ENCODE results near the gene PNPLA6. TPM values are rescaled to one million over a fixed set of nuclear protein-coding genes. Genes with fewer than 3 reads are reported as not detected.

Gene PNPLA6
- total RNA-seq, 1 experiment from 2014 or later = 217 TPM

GRCh38 chr19:7607212-7607873, 71.8 kb downstream of the PNPLA6 start:
- H3K4me2 ChIP-seq (ENCODE audit: low read length) = no peak overlapping the region
- ChIA-PET POLR2A (ENCODE audit: unreplicated experiment) (no interaction called here), CTCF (no interaction called here)
- no peaks in the 10 kb centered on the region for H3F3A ChIP-seq (ENCODE audit: low read length, unreplicated experiment)
- intact Hi-C loops (cut with micrococcal nuclease) = no loop called here
- H4K20me1 ChIP-seq (ENCODE audit: low read length) = peaks cover 6% of the 10 kb centered on the region; the same call in 1 of the 2 replicates
- no peaks in the 10 kb centered on the region for H3K27me3 ChIP-seq (ENCODE audit: low read length)
- H3K9me2 ChIP-seq (replicated peaks; ENCODE audit: low read length) = no peaks in the 10 kb centered on the region
- H3K9me3 ChIP-seq (ENCODE audit: low read length) = no peaks in the 10 kb centered on the region
- BruUV-seq (replicated peaks) = no TSS peak
- ATAC-seq (no peak), DNase-seq (no peak)
- H3K36me3 ChIP-seq (ENCODE audit: low read depth, low read length) = peaks cover 4% of the 10 kb centered on the region; the same call in 1 of the 2 replicates
- H3K27ac ChIP-seq (ENCODE audit: low read length) = no peak overlapping the region
- H3K4me1 ChIP-seq (ENCODE audit: insufficient read depth, low read length) = no peaks in the 10 kb centered on the region
- no peak overlapping the region for H2AFZ ChIP-seq (ENCODE audit: low read length)
- no peak for TF ChIP-seq EZH2 (IDR thresholded peaks at IDR 0.05; ENCODE audit: low read length, unreplicated experiment)
- TF ChIP-seq CTCF (conservative IDR thresholded peaks at IDR 0.05; ENCODE audit: low read depth, low read length) = no peak
- TF ChIP-seq EZH2phosphoT487 (IDR thresholded peaks at IDR 0.05; ENCODE audit: borderline replicate concordance, low read length) = no peak
- no peak overlapping the region for H3K4me3 ChIP-seq (ENCODE audit: low read length)
- no peak overlapping the region for H3K9ac ChIP-seq (ENCODE audit: low read length)
- H3K79me2 ChIP-seq (ENCODE audit: low read length) = peaks cover 2% of the 10 kb centered on the region

- ChIA-PET POLR2A (ENCODE audit: unreplicated experiment) (no interaction called here), CTCF (interaction anchor here (0.6 kb wide), 1 partner anchor 244 kb away, joined by 3 read pairs; no protein-coding TSS in a partner anchor)
- H2AFZ ChIP-seq (ENCODE audit: low read length) = no peak overlapping the region
- H3K4me3 ChIP-seq (ENCODE audit: low read length) = no peak overlapping the region
- peaks cover 4% of the 10 kb centered on the region; the same call in 1 of the 2 replicates for H3K36me3 ChIP-seq (ENCODE audit: low read depth, low read length)
- H3K9me3 ChIP-seq (ENCODE audit: low read length) = no peaks in the 10 kb centered on the region
- ATAC-seq (no peak), DNase-seq (no peak)
- H3K4me2 ChIP-seq (ENCODE audit: low read length) = no peak overlapping the region
- H3K27ac ChIP-seq (ENCODE audit: low read length) = no peak overlapping the region
- H3K79me2 ChIP-seq (ENCODE audit: low read length) = no peaks in the 10 kb centered on the region
- no peaks in the 10 kb centered on the region for H3K4me1 ChIP-seq (ENCODE audit: insufficient read depth, low read length)
- H3K27me3 ChIP-seq (ENCODE audit: low read length) = no peaks in the 10 kb centered on the region
- H3K9me2 ChIP-seq (replicated peaks; ENCODE audit: low read length) = no peaks in the 10 kb centered on the region
- H4K20me1 ChIP-seq (ENCODE audit: low read length) = peaks cover 5% of the 10 kb centered on the region; the same call in 1 of the 2 replicates
- BruUV-seq (replicated peaks) = no TSS peak
- no peaks in the 10 kb centered on the region for H3F3A ChIP-seq (ENCODE audit: low read length, unreplicated experiment)
- no peak overlapping the region for H3K9ac ChIP-seq (ENCODE audit: low read length)
- intact Hi-C loops (cut with micrococcal nuclease) = no loop called here
- no peak for TF ChIP-seq EZH2 (IDR thresholded peaks at IDR 0.05; ENCODE audit: low read length, unreplicated experiment)
- TF ChIP-seq CTCF (conservative IDR thresholded peaks at IDR 0.05; ENCODE audit: low read depth, low read length) = no peak
- TF ChIP-seq EZH2phosphoT487 (IDR thresholded peaks at IDR 0.05; ENCODE audit: borderline replicate concordance, low read length) = no peak
Measured at GRCh38 chr19:7607874-7608560, 72.5 kb downstream of the PNPLA6 start.
